Measurements from ENCODE around the gene LAMA2. TPM values are rescaled to one million over a fixed set of nuclear protein-coding genes. Genes with fewer than 3 reads are reported as not detected.

Gene LAMA2
- total RNA-seq, 1 experiment from 2014 or later: 8.2 TPM

- no peaks in the 10 kb centered on the region for H3K9me2 ChIP-seq (ENCODE audit: insufficient read depth)
- BruUV-seq (replicated peaks): no TSS peak
- no peak overlapping the region for H3K27ac ChIP-seq (ENCODE audit: low read depth, low read length)
- CTCF ChIA-PET: no interaction called here
- RAD21 ChIA-PET (ENCODE audit: low non-redundant PET in 1 of 2, low total read pairs in 2 of 2, uncharacterized antibody in 2 of 2, unreplicated experiment in 2 of 2): no interaction called here
- H3K79me2 ChIP-seq (ENCODE audit: insufficient read depth, low read length): no peaks in the 10 kb centered on the region
- H3K4me2 ChIP-seq (ENCODE audit: low read length): no peak overlapping the region
- H3K36me3 ChIP-seq (ENCODE audit: control insufficient read depth in 1 of 2, insufficient read depth in 2 of 2, low read length in 2 of 2): no peaks in the 10 kb centered on the region
- H3K9me3 ChIP-seq (ENCODE audit: control insufficient read depth in 1 of 2, insufficient read depth in 1 of 2, low read depth in 1 of 2, low read length in 2 of 2): no peaks in the 10 kb centered on the region
- TF ChIP-seq POLR2AphosphoS5 (IDR thresholded peaks at IDR 0.05; ENCODE audit: low read depth, low read length) (no peak), EGR1 (IDR thresholded peaks at IDR 0.05; ENCODE audit: low read depth) (0 out of 2 replicates have a peak, but pooled peaks have one; percentile 14)
- TF ChIP-seq, protein P1, sequence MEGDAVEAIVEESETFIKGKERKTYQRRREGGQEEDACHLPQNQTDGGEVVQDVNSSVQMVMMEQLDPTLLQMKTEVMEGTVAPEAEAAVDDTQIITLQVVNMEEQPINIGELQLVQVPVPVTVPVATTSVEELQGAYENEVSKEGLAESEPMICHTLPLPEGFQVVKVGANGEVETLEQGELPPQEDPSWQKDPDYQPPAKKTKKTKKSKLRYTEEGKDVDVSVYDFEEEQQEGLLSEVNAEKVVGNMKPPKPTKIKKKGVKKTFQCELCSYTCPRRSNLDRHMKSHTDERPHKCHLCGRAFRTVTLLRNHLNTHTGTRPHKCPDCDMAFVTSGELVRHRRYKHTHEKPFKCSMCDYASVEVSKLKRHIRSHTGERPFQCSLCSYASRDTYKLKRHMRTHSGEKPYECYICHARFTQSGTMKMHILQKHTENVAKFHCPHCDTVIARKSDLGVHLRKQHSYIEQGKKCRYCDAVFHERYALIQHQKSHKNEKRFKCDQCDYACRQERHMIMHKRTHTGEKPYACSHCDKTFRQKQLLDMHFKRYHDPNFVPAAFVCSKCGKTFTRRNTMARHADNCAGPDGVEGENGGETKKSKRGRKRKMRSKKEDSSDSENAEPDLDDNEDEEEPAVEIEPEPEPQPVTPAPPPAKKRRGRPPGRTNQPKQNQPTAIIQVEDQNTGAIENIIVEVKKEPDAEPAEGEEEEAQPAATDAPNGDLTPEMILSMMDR (IDR thresholded peaks at IDR 0.05 in 2 of 3, conservative IDR thresholded peaks at IDR 0.05 in 1 of 3; ENCODE audit: borderline replicate concordance in 1 of 3, insufficient read depth in 1 of 3, low read depth in 2 of 3, low read length in 2 of 3): no peak
- H4K20me1 ChIP-seq (ENCODE audit: insufficient read depth): no peaks in the 10 kb centered on the region
- POLR2A ChIA-PET: no interaction called here
- H3K9ac ChIP-seq (ENCODE audit: low read length): no peak overlapping the region
- H2AFZ ChIP-seq (ENCODE audit: low read depth, low read length, poor library complexity, severe bottlenecking): no peak overlapping the region
- DNase-seq (ENCODE audit: low read depth, low spot score): no peak
- H3K4me3 ChIP-seq (replicated peaks in 1 of 2; ENCODE audit: low read depth in 1 of 2, low read length in 2 of 2): no peak overlapping the region
- no peaks in the 10 kb centered on the region for H3K27me3 ChIP-seq (ENCODE audit: insufficient read depth, low read length)
- peaks cover 0 to 9% of the 10 kb centered on the region in 2 experiments; a peak in 1 of 4 replicates for H3K4me1 ChIP-seq (ENCODE audit: control insufficient read depth in 1 of 2, insufficient read depth in 2 of 2, low read length in 2 of 2)
- intact Hi-C loops (cut with micrococcal nuclease): no loop called here
- no peak for ATAC-seq
Observed at GRCh38 chr6:129476810-129477209, 593.9 kb downstream of the LAMA2 start.

- Histone ChIP-seq H3K4me2 (ENCODE audit: low read length) (no peak overlapping the region), H3K27me3 (ENCODE audit: insufficient read depth, low read length) (no peaks in the 10 kb centered on the region), H3K27ac (ENCODE audit: low read depth, low read length) (no peak overlapping the region), H3K4me1 (ENCODE audit: control insufficient read depth in 1 of 2, insufficient read depth in 2 of 2, low read length in 2 of 2) (peaks cover 0 to 4% of the 10 kb centered on the region in 2 experiments; a peak in 1 of 4 replicates), H4K20me1 (ENCODE audit: insufficient read depth) (no peaks in the 10 kb centered on the region), H3K9me2 (ENCODE audit: insufficient read depth) (no peaks in the 10 kb centered on the region), H3K9me3 (ENCODE audit: control insufficient read depth in 1 of 2, insufficient read depth in 1 of 2, low read depth in 1 of 2, low read length in 2 of 2) (no peaks in the 10 kb centered on the region), H3K36me3 (ENCODE audit: control insufficient read depth in 1 of 2, insufficient read depth in 2 of 2, low read length in 2 of 2) (no peaks in the 10 kb centered on the region), H2AFZ (ENCODE audit: low read depth, low read length, poor library complexity, severe bottlenecking) (no peak overlapping the region), H3K4me3 (replicated peaks in 1 of 2; ENCODE audit: low read depth in 1 of 2, low read length in 2 of 2) (no peak overlapping the region), H3K79me2 (ENCODE audit: insufficient read depth, low read length) (no peaks in the 10 kb centered on the region), H3K9ac (ENCODE audit: low read length) (no peak overlapping the region)
- RAD21 ChIA-PET (ENCODE audit: low non-redundant PET in 1 of 2, low total read pairs in 2 of 2, uncharacterized antibody in 2 of 2, unreplicated experiment in 2 of 2): no interaction called here
- CTCF ChIA-PET: no interaction called here
- no peak for TF ChIP-seq ELF1 (IDR thresholded peaks at IDR 0.05; ENCODE audit: borderline replicate concordance, low read depth)
- no peak for TF ChIP-seq EZH2 (IDR thresholded peaks at IDR 0.05)
- no peak for TF ChIP-seq ZFX (IDR thresholded peaks at IDR 0.05)
- no peak for TF ChIP-seq CBX3 (IDR thresholded peaks at IDR 0.05; ENCODE audit: low read depth)
- no peak for TF ChIP-seq EGR1 (IDR thresholded peaks at IDR 0.05; ENCODE audit: low read depth)
- TF ChIP-seq ATF3 (IDR thresholded peaks at IDR 0.05): no peak
- TF ChIP-seq RAD21 (IDR thresholded peaks at IDR 0.05; ENCODE audit: low read depth): no peak
- no peak for TF ChIP-seq TCF7L2 (IDR thresholded peaks at IDR 0.05; ENCODE audit: borderline replicate concordance, extremely low read depth, insufficient read depth, insufficient read length)
- no peak for TF ChIP-seq ZNF274 (IDR thresholded peaks at IDR 0.05; ENCODE audit: low read depth, low read length)
- no peak for TF ChIP-seq SP1 (IDR thresholded peaks at IDR 0.05; ENCODE audit: low read depth)
- TF ChIP-seq, protein P1 (IDR thresholded peaks at IDR 0.05 in 2 of 3, conservative IDR thresholded peaks at IDR 0.05 in 1 of 3; ENCODE audit: borderline replicate concordance in 1 of 3, insufficient read depth in 1 of 3, low read depth in 2 of 3, low read length in 2 of 3): no peak
- TF ChIP-seq YY1 (IDR thresholded peaks at IDR 0.05; ENCODE audit: extremely low read depth, insufficient replicate concordance, low read depth, low read length): no peak
- no peak for TF ChIP-seq SRF (IDR thresholded peaks at IDR 0.05; ENCODE audit: low read depth)
- no peak for DNase-seq (ENCODE audit: low read depth, low spot score)
- intact Hi-C loops (cut with micrococcal nuclease): no loop called here
- ATAC-seq: no peak
- no TSS peak for BruUV-seq (replicated peaks)
- POLR2A ChIA-PET: no interaction called here
Observed at GRCh38 chr6:129478379-129478778, 595.4 kb downstream of the LAMA2 start.
